Activated naive CD8-positive, alpha-beta T cell treated with anti-CD3 and anti-CD28 coated beads, Interleukin-2, amount 50 U/mL, for 16 hours (primary cell): ENCODE data around the gene TEX2.
"Not testable (repeated sequence)": the region's sequence is repeated elsewhere in the genome, so short reads cannot be mapped to it uniquely, and the experiment has no call there.

Source experiments
- DNase-seq: peaks from one replicate; pipeline ENCODE4 v3.0.0-alpha.2; 2020; ENCODE audit warnings: low read depth, low spot score

The TEX2 gene

GRCh38 chr17:64236827-64237403, 26.1 kb downstream of the TEX2 start:
- DNase-seq, result no peak

GRCh38 chr17:64234961-64235360, 28.1 kb downstream of the TEX2 start:
- no peak for DNase-seq

GRCh38 chr17:64232466-64233262, 30.4 kb downstream of the TEX2 start:
- no peak for DNase-seq

- DNase-seq, result no peak
Observed at GRCh38 chr17:64231567-64232141, 31.4 kb downstream of the TEX2 start.

- no peak for DNase-seq
Observed at GRCh38 chr17:64230791-64231408, 32.2 kb downstream of the TEX2 start.

- DNase-seq, result no peak
Observed at GRCh38 chr17:64229815-64230728, 33.0 kb downstream of the TEX2 start.

- no peak for DNase-seq
Observed at GRCh38 chr17:64226132-64226531, 36.9 kb downstream of the TEX2 start.

GRCh38 chr17:64225410-64225809, 37.6 kb downstream of the TEX2 start:
- DNase-seq, result no peak

- no peak for DNase-seq
Observed at GRCh38 chr17:64223931-64224629, 39.0 kb downstream of the TEX2 start.

- no peak for DNase-seq
Observed at GRCh38 chr17:64223283-64223682, 39.8 kb downstream of the TEX2 start.

GRCh38 chr17:64221679-64222078, 41.4 kb downstream of the TEX2 start:
- no peak for DNase-seq

- DNase-seq, result not testable (repeated sequence)
Observed at GRCh38 chr17:64220604-64221003, 42.5 kb downstream of the TEX2 start.

- DNase-seq, result no peak
Observed at GRCh38 chr17:64219571-64219970, 43.5 kb downstream of the TEX2 start.

- DNase-seq, result peak; percentile 4
Observed at GRCh38 chr17:64218066-64218465, 45.0 kb downstream of the TEX2 start.

GRCh38 chr17:64217249-64217691, 45.8 kb downstream of the TEX2 start:
- DNase-seq, result no peak

- DNase-seq, result no peak
Observed at GRCh38 chr17:64216338-64217248, 46.5 kb downstream of the TEX2 start.

- DNase-seq, result no peak
Observed at GRCh38 chr17:64216000-64216337, 47.1 kb downstream of the TEX2 start.

- no peak for DNase-seq
Observed at GRCh38 chr17:64214950-64215349, 48.1 kb downstream of the TEX2 start.

- no peak for DNase-seq
Observed at GRCh38 chr17:64213995-64214811, 48.9 kb downstream of the TEX2 start.
